Measurements from ENCODE around the gene RNASEH2B. TPM values are rescaled to one million over a fixed set of nuclear protein-coding genes. Genes with fewer than 3 reads are reported as not detected.

The RNASEH2B gene, protein sequence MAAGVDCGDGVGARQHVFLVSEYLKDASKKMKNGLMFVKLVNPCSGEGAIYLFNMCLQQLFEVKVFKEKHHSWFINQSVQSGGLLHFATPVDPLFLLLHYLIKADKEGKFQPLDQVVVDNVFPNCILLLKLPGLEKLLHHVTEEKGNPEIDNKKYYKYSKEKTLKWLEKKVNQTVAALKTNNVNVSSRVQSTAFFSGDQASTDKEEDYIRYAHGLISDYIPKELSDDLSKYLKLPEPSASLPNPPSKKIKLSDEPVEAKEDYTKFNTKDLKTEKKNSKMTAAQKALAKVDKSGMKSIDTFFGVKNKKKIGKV
- 21.7 and 24.1 TPM in 2 replicates for total RNA-seq

DNA sequence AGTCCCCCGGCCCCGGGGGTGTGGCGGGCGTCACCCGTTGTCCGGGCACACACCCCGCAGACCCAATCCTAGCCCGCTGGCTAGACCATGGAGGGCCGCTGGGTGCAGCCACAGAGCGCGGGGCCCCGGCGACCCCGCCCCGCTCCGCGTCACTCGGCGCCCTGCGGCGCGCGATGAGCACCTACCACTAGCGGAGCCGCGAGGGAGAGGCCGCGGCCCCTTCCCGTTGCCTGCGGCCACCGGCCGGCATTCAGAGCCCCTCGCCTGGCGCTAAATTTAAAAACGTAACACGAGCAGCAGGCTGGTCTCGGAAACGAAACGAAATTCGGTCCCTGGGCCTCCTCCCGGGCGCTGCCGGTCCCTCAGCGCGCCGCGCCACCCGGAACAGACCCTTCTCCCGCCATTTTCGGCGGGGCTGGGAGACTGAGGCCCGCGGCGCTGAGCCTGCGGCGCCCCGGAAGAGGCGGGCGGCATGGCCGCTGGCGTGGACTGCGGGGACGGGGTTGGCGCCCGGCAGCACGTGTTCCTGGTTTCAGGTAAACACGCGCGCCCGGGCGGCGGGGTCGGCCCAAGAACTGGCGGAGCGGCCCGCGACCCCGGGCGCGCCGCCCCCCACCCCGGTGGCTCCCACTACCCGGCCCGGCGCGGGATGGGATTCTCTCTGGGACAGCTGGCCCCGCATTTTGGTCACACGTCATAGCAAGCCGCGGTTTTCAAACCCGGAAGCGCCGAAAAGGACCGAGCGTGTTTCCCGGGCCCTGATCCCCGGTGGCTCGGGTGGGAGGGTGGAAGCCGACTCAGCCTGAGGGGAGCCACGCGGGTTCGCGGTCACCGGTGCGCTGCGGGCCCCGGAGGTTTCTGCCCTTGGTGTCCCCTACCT, at the start of gene RNASEH2B:
TSS of gene RNASEH2B (plus strand) at position 187 of the 880 bp plus-strand sequence. CDS start at position 473, 286 bp downstream.

Other genes with a start within 250 kb of the RNASEH2B start
- gene DLEU7, start 66.1 kb upstream of the RNASEH2B start, total RNA-seq, result not detected in 2 replicates
- gene C13orf42, start 201.5 kb downstream of the RNASEH2B start, total RNA-seq, result not detected in 2 replicates